HG02943 (cell line): ENCODE results near the gene ANKRD11.
"Not testable (repeated sequence)": the region's sequence is repeated elsewhere in the genome, so short reads cannot be mapped to it uniquely, and the experiment has no call there.

Experiments
- ATAC-seq: cut with Tn5 transposase; IDR thresholded peaks from one replicate; pipeline ENCODE4 v1.9.1; 2021; ENCODE audit warnings: mild to moderate bottlenecking, low read depth, moderate library complexity; ENCODE audit not compliant: unreplicated experiment

The ANKRD11 gene

GRCh38 chr16:89371386-89371785 lies 119.0 kb downstream of the ANKRD11 start:
- no peak for ATAC-seq

- no peak for ATAC-seq
Observed at GRCh38 chr16:89370601-89371000, 119.8 kb downstream of the ANKRD11 start.

- ATAC-seq, result no peak
Observed at GRCh38 chr16:89370081-89370511, 120.3 kb downstream of the ANKRD11 start.

- ATAC-seq, result no peak
Observed at GRCh38 chr16:89369266-89369895, 121.0 kb downstream of the ANKRD11 start.

GRCh38 chr16:89368604-89369249 lies 121.6 kb downstream of the ANKRD11 start:
- no peak for ATAC-seq

GRCh38 chr16:89367538-89367915 lies 122.8 kb downstream of the ANKRD11 start:
- ATAC-seq, result no peak

GRCh38 chr16:89366561-89367537 lies 123.5 kb downstream of the ANKRD11 start:
- ATAC-seq, result no peak

- ATAC-seq, result no peak
Observed at GRCh38 chr16:89365996-89366395, 124.4 kb downstream of the ANKRD11 start.

- no peak for ATAC-seq
Observed at GRCh38 chr16:89365044-89365467, 125.3 kb downstream of the ANKRD11 start.

GRCh38 chr16:89364606-89365005 lies 125.8 kb downstream of the ANKRD11 start:
- ATAC-seq, result no peak

- no peak for ATAC-seq
Observed at GRCh38 chr16:89363621-89364393, 126.6 kb downstream of the ANKRD11 start.

- not testable (repeated sequence) for ATAC-seq
Observed at GRCh38 chr16:89362540-89363223, 127.7 kb downstream of the ANKRD11 start.

- ATAC-seq, result peak; percentile 40
Observed at GRCh38 chr16:89361751-89362539, 128.4 kb downstream of the ANKRD11 start.

- ATAC-seq, result no peak
Observed at GRCh38 chr16:89360760-89361435, 129.5 kb downstream of the ANKRD11 start.

GRCh38 chr16:89359264-89360147 lies 130.9 kb downstream of the ANKRD11 start:
- no peak for ATAC-seq

- no peak for ATAC-seq
Observed at GRCh38 chr16:89358030-89359005, 132.0 kb downstream of the ANKRD11 start.
